ENCODE results near the gene C2CD4C. TPM values are rescaled to one million over a fixed set of nuclear protein-coding genes. Genes with fewer than 3 reads are reported as not detected.
"Not testable (repeated sequence)": the region's sequence is repeated elsewhere in the genome, so short reads cannot be mapped to it uniquely, and the experiment has no call there.

Gene C2CD4C
- total RNA-seq, 1 donor from 2014 or later, result 1.1 TPM

- DNase-seq (ENCODE audit: low spot score), result peak; percentile 68
- peaks cover 6% of the 10 kb centered on the region for H3K4me1 Mint-ChIP-seq (ENCODE audit: low read depth)
- H3K36me3 Mint-ChIP-seq (ENCODE audit: low read depth), result peaks cover 7% of the 10 kb centered on the region
- no peaks in the 10 kb centered on the region for H3K9me3 Mint-ChIP-seq (ENCODE audit: low read depth)
- no peak overlapping the region for H3K27ac Mint-ChIP-seq (ENCODE audit: unreplicated experiment)
- no peak overlapping the region for H3K4me3 Mint-ChIP-seq (ENCODE audit: unreplicated experiment)
- no peaks in the 10 kb centered on the region for H3K27me3 Mint-ChIP-seq (ENCODE audit: low read depth)
- no peak for TF ChIP-seq CTCF (IDR thresholded peaks at IDR 0.05)
These were observed 14.9 kb upstream of the C2CD4C start for GRCh38 chr19:423691-424466.

- not testable (repeated sequence) for H3K4me1 Mint-ChIP-seq (ENCODE audit: low read depth); H3K27me3 Mint-ChIP-seq (ENCODE audit: low read depth); H3K27ac Mint-ChIP-seq (ENCODE audit: unreplicated experiment); H3K4me3 Mint-ChIP-seq (ENCODE audit: unreplicated experiment); H3K9me3 Mint-ChIP-seq (ENCODE audit: low read depth)
- peaks cover 11% of the 10 kb centered on the region for H3K36me3 Mint-ChIP-seq (ENCODE audit: low read depth)
- DNase-seq (ENCODE audit: low spot score), result peak; percentile 59
These were observed 13.9 kb upstream of the C2CD4C start for GRCh38 chr19:422917-423226.

GRCh38 chr19:422213-422916 lies 13.4 kb upstream of the C2CD4C start:
- no peaks in the 10 kb centered on the region for H3K27me3 Mint-ChIP-seq (ENCODE audit: low read depth)
- peaks cover 11% of the 10 kb centered on the region for H3K36me3 Mint-ChIP-seq (ENCODE audit: low read depth)
- peaks cover 6% of the 10 kb centered on the region for H3K4me1 Mint-ChIP-seq (ENCODE audit: low read depth)
- DNase-seq (ENCODE audit: low spot score), result peak; percentile 91
- H3K27ac Mint-ChIP-seq (ENCODE audit: unreplicated experiment), result no peak overlapping the region
- TF ChIP-seq CTCF (IDR thresholded peaks at IDR 0.05), result no peak
- H3K4me3 Mint-ChIP-seq (ENCODE audit: unreplicated experiment), result no peak overlapping the region
- no peaks in the 10 kb centered on the region for H3K9me3 Mint-ChIP-seq (ENCODE audit: low read depth)

- no peak overlapping the region for H3K27ac Mint-ChIP-seq (ENCODE audit: unreplicated experiment)
- H3K36me3 Mint-ChIP-seq (ENCODE audit: low read depth), result peaks cover 11% of the 10 kb centered on the region
- no peak for TF ChIP-seq CTCF (IDR thresholded peaks at IDR 0.05)
- no peaks in the 10 kb centered on the region for H3K9me3 Mint-ChIP-seq (ENCODE audit: low read depth)
- no peak overlapping the region for H3K4me3 Mint-ChIP-seq (ENCODE audit: unreplicated experiment)
- no peaks in the 10 kb centered on the region for H3K4me1 Mint-ChIP-seq (ENCODE audit: low read depth)
- peak; percentile 75 for DNase-seq (ENCODE audit: low spot score)
- H3K27me3 Mint-ChIP-seq (ENCODE audit: low read depth), result no peaks in the 10 kb centered on the region
These were observed 11.0 kb upstream of the C2CD4C start for GRCh38 chr19:419721-420515.

GRCh38 chr19:418761-419671 lies 10.1 kb upstream of the C2CD4C start:
- Mint-ChIP-seq H3K27me3 (ENCODE audit: low read depth) (no peaks in the 10 kb centered on the region), H3K4me3 (ENCODE audit: unreplicated experiment) (no peak overlapping the region), H3K27ac (ENCODE audit: unreplicated experiment) (no peak overlapping the region), H3K4me1 (ENCODE audit: low read depth) (no peaks in the 10 kb centered on the region), H3K9me3 (ENCODE audit: low read depth) (no peaks in the 10 kb centered on the region), H3K36me3 (ENCODE audit: low read depth) (peaks cover 11% of the 10 kb centered on the region)
- peak; percentile 88 for DNase-seq (ENCODE audit: low spot score)
- TF ChIP-seq CTCF (IDR thresholded peaks at IDR 0.05), result no peak

All from chondrocyte (in vitro differentiated cells).